Measurements from ENCODE around the gene DDA1.
A peak's percentile ranks its signal among the peaks of the same experiment; 100 is the strongest.

DDA1 gene

DNA sequence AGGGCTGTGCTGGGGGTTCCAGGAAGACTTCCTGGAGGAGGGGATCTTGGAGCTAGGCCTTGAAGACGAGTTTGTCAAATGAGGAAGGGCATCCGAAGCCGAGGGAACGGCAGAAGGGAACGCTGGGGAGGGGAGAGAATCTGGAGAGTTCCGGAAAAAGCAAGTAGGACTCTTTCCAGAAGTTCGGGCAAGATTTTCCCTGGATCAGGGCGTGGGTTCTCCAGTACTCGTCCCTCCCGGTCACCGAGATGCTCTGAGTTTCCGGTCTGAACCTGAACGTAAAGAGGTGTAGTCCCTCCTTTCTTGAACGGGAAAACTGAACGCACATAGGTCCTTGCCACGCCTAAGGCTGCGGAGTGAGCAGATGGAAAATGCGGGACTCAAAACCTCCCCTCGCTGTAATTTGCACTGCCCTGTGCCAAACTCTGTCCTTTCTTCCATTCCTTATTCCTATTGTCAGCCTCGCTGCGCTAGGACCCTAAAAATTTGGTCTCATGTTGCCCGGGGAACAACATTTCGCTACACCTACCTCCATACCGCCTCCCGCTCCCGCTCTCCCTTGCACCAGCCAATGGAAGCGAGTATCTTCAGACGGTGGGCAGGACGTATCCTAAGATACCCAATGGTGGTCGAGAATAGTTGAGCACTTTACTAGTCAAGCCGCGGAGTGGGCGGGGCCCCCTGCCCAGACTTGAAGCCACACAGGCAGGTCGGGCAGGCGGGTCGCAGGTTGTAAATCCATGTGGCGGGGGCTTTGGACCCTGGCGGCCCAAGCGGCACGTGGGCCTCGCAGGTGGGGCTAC lies 27.7 kb downstream of the DDA1 start, which contains the start of gene GTPBP3 (continued):
- peak; percentile 97 for TF ChIP-seq TRIM28 (IDR thresholded peaks at IDR 0.05; ENCODE audit: borderline replicate concordance, low read length)
- TF ChIP-seq ZNF423 (tag by site-specific recombination; IDR thresholded peaks at IDR 0.05), result no peak
- no peak for TF ChIP-seq ZNF132 (tag by site-specific recombination; IDR thresholded peaks at IDR 0.05; ENCODE audit: borderline replicate concordance)
- TF ChIP-seq ZNF837 (tag by site-specific recombination; IDR thresholded peaks at IDR 0.05), result no peak
- no peak for TF ChIP-seq HOXA7 (CRISPR knock-in tag; IDR thresholded peaks at IDR 0.05; ENCODE audit: borderline replicate concordance)
- TF ChIP-seq, protein P1, sequence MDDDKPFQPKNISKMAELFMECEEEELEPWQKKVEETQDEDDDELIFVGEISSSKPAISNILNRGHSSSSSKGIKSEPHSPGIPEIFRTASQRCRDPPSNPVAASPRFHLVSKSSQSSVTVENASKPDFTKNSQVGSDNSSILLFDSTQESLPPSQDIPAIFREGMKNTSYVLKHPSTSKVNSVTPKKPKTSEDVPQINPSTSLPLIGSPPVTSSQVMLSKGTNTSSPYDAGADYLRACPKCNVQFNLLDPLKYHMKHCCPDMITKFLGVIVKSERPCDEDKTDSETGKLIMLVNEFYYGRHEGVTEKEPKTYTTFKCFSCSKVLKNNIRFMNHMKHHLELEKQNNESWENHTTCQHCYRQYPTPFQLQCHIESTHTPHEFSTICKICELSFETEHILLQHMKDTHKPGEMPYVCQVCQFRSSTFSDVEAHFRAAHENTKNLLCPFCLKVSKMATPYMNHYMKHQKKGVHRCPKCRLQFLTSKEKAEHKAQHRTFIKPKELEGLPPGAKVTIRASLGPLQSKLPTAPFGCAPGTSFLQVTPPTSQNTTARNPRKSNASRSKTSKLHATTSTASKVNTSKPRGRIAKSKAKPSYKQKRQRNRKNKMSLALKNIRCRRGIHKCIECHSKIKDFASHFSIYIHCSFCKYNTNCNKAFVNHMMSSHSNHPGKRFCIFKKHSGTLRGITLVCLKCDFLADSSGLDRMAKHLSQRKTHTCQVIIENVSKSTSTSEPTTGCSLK (tag by site-specific recombination; IDR thresholded peaks at IDR 0.05), result no peak
- TF ChIP-seq ZNF133 (tag by site-specific recombination; IDR thresholded peaks at IDR 0.05), result no peak
- no peak for TF ChIP-seq ZNF621 (tag by site-specific recombination; IDR thresholded peaks at IDR 0.05)
- no peak for TF ChIP-seq ZNF530 (tag by site-specific recombination; IDR thresholded peaks at IDR 0.05; ENCODE audit: low read depth)
- no peak for TF ChIP-seq ZNF248 (tag by site-specific recombination; IDR thresholded peaks at IDR 0.05)
- peak; percentile 40 for TF ChIP-seq ZBTB8A (tag by site-specific recombination; IDR thresholded peaks at IDR 0.05)
- TF ChIP-seq, protein P2, sequence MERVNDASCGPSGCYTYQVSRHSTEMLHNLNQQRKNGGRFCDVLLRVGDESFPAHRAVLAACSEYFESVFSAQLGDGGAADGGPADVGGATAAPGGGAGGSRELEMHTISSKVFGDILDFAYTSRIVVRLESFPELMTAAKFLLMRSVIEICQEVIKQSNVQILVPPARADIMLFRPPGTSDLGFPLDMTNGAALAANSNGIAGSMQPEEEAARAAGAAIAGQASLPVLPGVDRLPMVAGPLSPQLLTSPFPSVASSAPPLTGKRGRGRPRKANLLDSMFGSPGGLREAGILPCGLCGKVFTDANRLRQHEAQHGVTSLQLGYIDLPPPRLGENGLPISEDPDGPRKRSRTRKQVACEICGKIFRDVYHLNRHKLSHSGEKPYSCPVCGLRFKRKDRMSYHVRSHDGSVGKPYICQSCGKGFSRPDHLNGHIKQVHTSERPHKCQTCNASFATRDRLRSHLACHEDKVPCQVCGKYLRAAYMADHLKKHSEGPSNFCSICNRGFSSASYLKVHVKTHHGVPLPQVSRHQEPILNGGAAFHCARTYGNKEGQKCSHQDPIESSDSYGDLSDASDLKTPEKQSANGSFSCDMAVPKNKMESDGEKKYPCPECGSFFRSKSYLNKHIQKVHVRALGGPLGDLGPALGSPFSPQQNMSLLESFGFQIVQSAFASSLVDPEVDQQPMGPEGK (tag by site-specific recombination; IDR thresholded peaks at IDR 0.05), result peak; percentile 80
- TF ChIP-seq, protein P3, sequence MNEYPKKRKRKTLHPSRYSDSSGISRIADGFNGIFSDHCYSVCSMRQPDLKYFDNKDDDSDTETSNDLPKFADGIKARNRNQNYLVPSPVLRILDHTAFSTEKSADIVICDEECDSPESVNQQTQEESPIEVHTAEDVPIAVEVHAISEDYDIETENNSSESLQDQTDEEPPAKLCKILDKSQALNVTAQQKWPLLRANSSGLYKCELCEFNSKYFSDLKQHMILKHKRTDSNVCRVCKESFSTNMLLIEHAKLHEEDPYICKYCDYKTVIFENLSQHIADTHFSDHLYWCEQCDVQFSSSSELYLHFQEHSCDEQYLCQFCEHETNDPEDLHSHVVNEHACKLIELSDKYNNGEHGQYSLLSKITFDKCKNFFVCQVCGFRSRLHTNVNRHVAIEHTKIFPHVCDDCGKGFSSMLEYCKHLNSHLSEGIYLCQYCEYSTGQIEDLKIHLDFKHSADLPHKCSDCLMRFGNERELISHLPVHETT (tag by site-specific recombination; IDR thresholded peaks at IDR 0.05), result peak; percentile 99
- no peak for TF ChIP-seq ZNF292 (tag by site-specific recombination; IDR thresholded peaks at IDR 0.05; ENCODE audit: borderline replicate concordance, low read depth)
- TF ChIP-seq, protein P4, sequence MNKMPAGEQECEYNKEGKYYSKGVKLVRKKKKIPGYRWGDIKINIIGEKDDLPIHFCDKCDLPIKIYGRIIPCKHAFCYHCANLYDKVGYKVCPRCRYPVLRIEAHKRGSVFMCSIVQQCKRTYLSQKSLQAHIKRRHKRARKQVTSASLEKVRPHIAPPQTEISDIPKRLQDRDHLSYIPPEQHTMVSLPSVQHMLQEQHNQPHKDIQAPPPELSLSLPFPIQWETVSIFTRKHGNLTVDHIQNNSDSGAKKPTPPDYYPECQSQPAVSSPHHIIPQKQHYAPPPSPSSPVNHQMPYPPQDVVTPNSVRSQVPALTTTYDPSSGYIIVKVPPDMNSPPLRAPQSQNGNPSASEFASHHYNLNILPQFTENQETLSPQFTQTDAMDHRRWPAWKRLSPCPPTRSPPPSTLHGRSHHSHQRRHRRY (tag by site-specific recombination; IDR thresholded peaks at IDR 0.05), result 0 out of 2 replicates have a peak, but pooled peaks have one; percentile 24
- TF ChIP-seq IKZF3 (tag by site-specific recombination; IDR thresholded peaks at IDR 0.05), result peak; percentile 99
- TF ChIP-seq, protein P5, sequence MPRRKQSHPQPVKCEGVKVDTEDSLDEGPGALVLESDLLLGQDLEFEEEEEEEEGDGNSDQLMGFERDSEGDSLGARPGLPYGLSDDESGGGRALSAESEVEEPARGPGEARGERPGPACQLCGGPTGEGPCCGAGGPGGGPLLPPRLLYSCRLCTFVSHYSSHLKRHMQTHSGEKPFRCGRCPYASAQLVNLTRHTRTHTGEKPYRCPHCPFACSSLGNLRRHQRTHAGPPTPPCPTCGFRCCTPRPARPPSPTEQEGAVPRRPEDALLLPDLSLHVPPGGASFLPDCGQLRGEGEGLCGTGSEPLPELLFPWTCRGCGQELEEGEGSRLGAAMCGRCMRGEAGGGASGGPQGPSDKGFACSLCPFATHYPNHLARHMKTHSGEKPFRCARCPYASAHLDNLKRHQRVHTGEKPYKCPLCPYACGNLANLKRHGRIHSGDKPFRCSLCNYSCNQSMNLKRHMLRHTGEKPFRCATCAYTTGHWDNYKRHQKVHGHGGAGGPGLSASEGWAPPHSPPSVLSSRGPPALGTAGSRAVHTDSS (tag by site-specific recombination; IDR thresholded peaks at IDR 0.05), result peak; percentile 39
- TF ChIP-seq ZNF549 (tag by site-specific recombination; IDR thresholded peaks at IDR 0.05), result no peak
- TF ChIP-seq ZBTB1 (tag by site-specific recombination; IDR thresholded peaks at IDR 0.05), result no peak
- no peak; the same call in 1 of the 2 replicates for TF ChIP-seq ZNF350 (tag by site-specific recombination; IDR thresholded peaks at IDR 0.05)
- TF ChIP-seq KLF16 (tag by site-specific recombination; IDR thresholded peaks at IDR 0.05), result peak; percentile 100
- no peak for TF ChIP-seq ZNF785 (tag by site-specific recombination; IDR thresholded peaks at IDR 0.05)
- TF ChIP-seq RBAK (tag by site-specific recombination; IDR thresholded peaks at IDR 0.05), result no peak
- TF ChIP-seq, protein P6, sequence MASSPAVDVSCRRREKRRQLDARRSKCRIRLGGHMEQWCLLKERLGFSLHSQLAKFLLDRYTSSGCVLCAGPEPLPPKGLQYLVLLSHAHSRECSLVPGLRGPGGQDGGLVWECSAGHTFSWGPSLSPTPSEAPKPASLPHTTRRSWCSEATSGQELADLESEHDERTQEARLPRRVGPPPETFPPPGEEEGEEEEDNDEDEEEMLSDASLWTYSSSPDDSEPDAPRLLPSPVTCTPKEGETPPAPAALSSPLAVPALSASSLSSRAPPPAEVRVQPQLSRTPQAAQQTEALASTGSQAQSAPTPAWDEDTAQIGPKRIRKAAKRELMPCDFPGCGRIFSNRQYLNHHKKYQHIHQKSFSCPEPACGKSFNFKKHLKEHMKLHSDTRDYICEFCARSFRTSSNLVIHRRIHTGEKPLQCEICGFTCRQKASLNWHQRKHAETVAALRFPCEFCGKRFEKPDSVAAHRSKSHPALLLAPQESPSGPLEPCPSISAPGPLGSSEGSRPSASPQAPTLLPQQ (tag by site-specific recombination; IDR thresholded peaks at IDR 0.05), result peak; percentile 93
- TF ChIP-seq ZNF114 (tag by site-specific recombination; IDR thresholded peaks at IDR 0.05), result no peak
- TF ChIP-seq ZNF514 (tag by site-specific recombination; IDR thresholded peaks at IDR 0.05), result no peak
- peak; percentile 100 for TF ChIP-seq YY2 (tag by site-specific recombination; IDR thresholded peaks at IDR 0.05)
- TF ChIP-seq ZFP41 (tag by site-specific recombination; IDR thresholded peaks at IDR 0.05; ENCODE audit: borderline replicate concordance), result no peak
- TF ChIP-seq, protein P7, sequence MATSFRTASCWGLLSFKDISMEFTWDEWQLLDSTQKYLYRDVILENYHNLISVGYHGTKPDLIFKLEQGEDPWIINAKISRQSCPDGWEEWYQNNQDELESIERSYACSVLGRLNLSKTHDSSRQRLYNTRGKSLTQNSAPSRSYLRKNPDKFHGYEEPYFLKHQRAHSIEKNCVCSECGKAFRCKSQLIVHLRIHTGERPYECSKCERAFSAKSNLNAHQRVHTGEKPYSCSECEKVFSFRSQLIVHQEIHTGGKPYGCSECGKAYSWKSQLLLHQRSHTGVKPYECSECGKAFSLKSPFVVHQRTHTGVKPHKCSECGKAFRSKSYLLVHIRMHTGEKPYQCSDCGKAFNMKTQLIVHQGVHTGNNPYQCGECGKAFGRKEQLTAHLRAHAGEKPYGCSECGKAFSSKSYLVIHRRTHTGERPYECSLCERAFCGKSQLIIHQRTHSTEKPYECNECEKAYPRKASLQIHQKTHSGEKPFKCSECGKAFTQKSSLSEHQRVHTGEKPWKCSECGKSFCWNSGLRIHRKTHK (tag by site-specific recombination; IDR thresholded peaks at IDR 0.05), result no peak

Measured in HEK293 (cell line).